HCT116 (cell line): ENCODE measurements around the gene PRSS2. TPM values are rescaled to one million over a fixed set of nuclear protein-coding genes. Genes with fewer than 3 reads are reported as not detected.

Source experiments
- ATAC-seq: fragments of 200-7000 bp; cut with Tn5 transposase; 2 replicates; pipeline ENCODE4 v1.9.1; 2020; ENCODE audit warnings: mild to moderate bottlenecking, moderate library complexity
- BruUV-seq: library from RNA; stranded (reverse); fragments of 400-500 nt; replicated peaks from 2 replicates; lab custom pipeline; 2021; lab: Mats Ljungman, UMichigan
- CTCF ChIA-PET: fragments of 300-600 bp; sonication (Branson Sonifier 250); formaldehyde crosslinking; loops from one replicate; lab custom pipeline; 2021; ENCODE audit warnings: antibody characterized with exemption; lab: Charles Lee
- POLR2A ChIA-PET: fragments of 300-600, 350-600 bp; sonication (Branson Sonifier 250); formaldehyde crosslinking; loops from one replicate; lab custom pipeline; 2021; ENCODE audit warnings: antibody characterized with exemption; lab: Charles Lee
- RAD21 ChIA-PET, 2 experiments: fragments of 300-600 bp; sonication (Branson Sonifier 250); formaldehyde crosslinking; loops; one replicate each; lab custom pipeline; 2023; ENCODE audit warnings: low total read pairs in 2 of 2; ENCODE audit not compliant: uncharacterized antibody in 2 of 2, unreplicated experiment in 2 of 2, low non-redundant PET in 1 of 2; lab: Charles Lee
- DNase-seq: peaks from one replicate; pipeline ENCODE4 v3.0.0-alpha.2; 2010; ENCODE audit warnings: low read depth, low spot score
- H2AFZ ChIP-seq: fragments of 200-600 bp; shearing (Covaris generic), sonication (generic); 2 replicates; pipeline ENCODE4 v1.6.1; 2017; ENCODE audit warnings: low read depth, mixed run types, mixed read lengths, antibody characterized with exemption, low read length; ENCODE audit not compliant: poor library complexity, severe bottlenecking
- H3K27ac ChIP-seq: 2 replicates; pipeline ENCODE4 v1.5.1; 2012; ENCODE audit warnings: low read depth, low read length
- H3K27me3 ChIP-seq: fragments of 200-600 bp; sonication (generic); 2 replicates; pipeline ENCODE4 v1.6.1; 2016; ENCODE audit warnings: mixed run types, low read length, mixed read lengths; ENCODE audit not compliant: insufficient read depth
- H3K36me3 ChIP-seq, 2 experiments: fragments of 200-500 bp in 1 of 2; fragments of 200-600 bp in 1 of 2; sonication (Bioruptor generic) in 1 of 2; sonication (generic) in 1 of 2; 2 replicates each; pipeline versions ENCODE4 v1.5.1 to v1.6.1; 2014 to 2016; ENCODE audit warnings: low read length in 2 of 2, inconsistent platforms in 1 of 2, mixed read lengths in 1 of 2, mixed run types in 1 of 2; ENCODE audit not compliant: insufficient read depth in 2 of 2, control insufficient read depth in 1 of 2
- H3K4me1 ChIP-seq, 2 experiments: fragments of 200-600 bp in 1 of 2; sonication (generic) in 1 of 2; 2 replicates each; pipeline versions ENCODE4 v1.5.1 to v1.6.1; 2012 to 2017; ENCODE audit warnings: low read length in 2 of 2, inconsistent platforms in 1 of 2, mild to moderate bottlenecking in 1 of 2, mixed read lengths in 1 of 2, mixed run types in 1 of 2, moderate library complexity in 1 of 2; ENCODE audit not compliant: insufficient read depth in 2 of 2, control insufficient read depth in 1 of 2
- H3K4me2 ChIP-seq: fragments of 200-600 bp; sonication (generic); 2 replicates; pipeline ENCODE4 v1.6.1; 2017; ENCODE audit warnings: mixed run types, low read length, mixed read lengths
- H3K4me3 ChIP-seq, 2 experiments: fragments of 200-600 bp in 1 of 2; sonication (generic) in 1 of 2; replicated peaks in 1 of 2; 2 replicates each; pipeline ENCODE4 v1.5.1; 2011 to 2016; ENCODE audit warnings: low read length in 2 of 2, control low read depth in 1 of 2, low read depth in 1 of 2, mild to moderate bottlenecking in 1 of 2, mixed read lengths in 1 of 2, mixed run types in 1 of 2
- H3K79me2 ChIP-seq: fragments of 200-600 bp; sonication (generic); 2 replicates; pipeline ENCODE4 v1.6.1; 2017; ENCODE audit warnings: mild to moderate bottlenecking, mixed run types, low read length, moderate library complexity, mixed read lengths; ENCODE audit not compliant: insufficient read depth
- H3K9ac ChIP-seq: fragments of 200-600 bp; sonication (generic); 2 replicates; pipeline ENCODE4 v1.6.1; 2016; ENCODE audit warnings: low read length, mixed read lengths
- H3K9me2 ChIP-seq: fragments of 200-600 bp; sonication (generic), shearing (Covaris generic); 2 replicates; pipeline ENCODE4 v1.6.1; 2017; ENCODE audit warnings: mixed run types, mild to moderate bottlenecking, moderate library complexity; ENCODE audit not compliant: insufficient read depth
- H3K9me3 ChIP-seq, 2 experiments: fragments of 200-500 bp in 1 of 2; fragments of 200-600 bp in 1 of 2; sonication (Bioruptor generic) in 1 of 2; sonication (generic) in 1 of 2; 2 replicates each; pipeline ENCODE4 v1.6.1; 2014 to 2017; ENCODE audit warnings: low read length in 2 of 2, mixed read lengths in 2 of 2, inconsistent platforms in 1 of 2, low read depth in 1 of 2, mild to moderate bottlenecking in 1 of 2, mixed run types in 1 of 2, moderate library complexity in 1 of 2; ENCODE audit not compliant: control insufficient read depth in 1 of 2, insufficient read depth in 1 of 2
- H4K20me1 ChIP-seq: fragments of 200-600 bp; sonication (generic), shearing (Covaris generic); 2 replicates; pipeline ENCODE4 v1.6.1; 2017; ENCODE audit warnings: mixed run types, mild to moderate bottlenecking, moderate library complexity; ENCODE audit not compliant: insufficient read depth
- CBX3 ChIP-seq: IDR thresholded peaks from 2 replicates; pipeline ENCODE4 v1.6.1; 2012; ENCODE audit warnings: low read depth
- EZH2 ChIP-seq: fragments of 200-600 bp; sonication (generic); IDR thresholded peaks from 2 replicates; pipeline ENCODE4 v1.6.1; 2017; ENCODE audit warnings: antibody characterized with exemption, mixed run types
- JUND ChIP-seq: IDR thresholded peaks from 2 replicates; pipeline ENCODE4 v1.6.1; 2012
- SP1 ChIP-seq: IDR thresholded peaks from 2 replicates; pipeline ENCODE4 v1.6.1; 2012; ENCODE audit warnings: low read depth
- TCF7L2 ChIP-seq: IDR thresholded peaks from 2 replicates; pipeline ENCODE4 v1.7.0; 2011; ENCODE audit warnings: borderline replicate concordance, inconsistent platforms; ENCODE audit not compliant: insufficient read depth, insufficient read length; ENCODE audit errors: extremely low read depth
- intact Hi-C: fragments of 100-400 bp; cut with micrococcal nuclease; formaldehyde crosslinking; loops from 2 replicates; pipeline ENCODE4 v1.10.0; 2022
- total RNA-seq: library from RNA; stranded (reverse); gene quantifications from one replicate; pipeline ENCODE4 v1.2.1, GENCODE V29; 2021; ENCODE audit not compliant: unreplicated experiment
- TF ChIP-seq, protein P1 (sequence below), 3 experiments: fragments of 200-600 bp in 1 of 3; sonication (generic) in 1 of 3; IDR thresholded peaks in 2 of 3; conservative IDR thresholded peaks in 1 of 3; 2 replicates each; pipeline ENCODE4 v1.5.1; 2012 to 2017; ENCODE audit warnings: low read depth in 2 of 3, low read length in 2 of 3, antibody characterized with exemption in 1 of 3, borderline replicate concordance in 1 of 3, control low read depth in 1 of 3, mild to moderate bottlenecking in 1 of 3, mixed read lengths in 1 of 3, mixed run types in 1 of 3, moderate library complexity in 1 of 3; ENCODE audit not compliant: insufficient read depth in 1 of 3
- TF ChIP-seq, protein P2 (sequence below): IDR thresholded peaks from 2 replicates; pipeline ENCODE4 v1.6.1; 2012
- TF ChIP-seq, protein P3 (sequence below): IDR thresholded peaks from 2 replicates; pipeline ENCODE4 v1.6.1; 2011; ENCODE audit warnings: mild to moderate bottlenecking, low read length, moderate library complexity; ENCODE audit not compliant: insufficient replicate concordance; ENCODE audit errors: extremely low read depth

The PRSS2 gene
- total RNA-seq, 1 experiment from 2014 or later: 36.8 TPM

DNA sequence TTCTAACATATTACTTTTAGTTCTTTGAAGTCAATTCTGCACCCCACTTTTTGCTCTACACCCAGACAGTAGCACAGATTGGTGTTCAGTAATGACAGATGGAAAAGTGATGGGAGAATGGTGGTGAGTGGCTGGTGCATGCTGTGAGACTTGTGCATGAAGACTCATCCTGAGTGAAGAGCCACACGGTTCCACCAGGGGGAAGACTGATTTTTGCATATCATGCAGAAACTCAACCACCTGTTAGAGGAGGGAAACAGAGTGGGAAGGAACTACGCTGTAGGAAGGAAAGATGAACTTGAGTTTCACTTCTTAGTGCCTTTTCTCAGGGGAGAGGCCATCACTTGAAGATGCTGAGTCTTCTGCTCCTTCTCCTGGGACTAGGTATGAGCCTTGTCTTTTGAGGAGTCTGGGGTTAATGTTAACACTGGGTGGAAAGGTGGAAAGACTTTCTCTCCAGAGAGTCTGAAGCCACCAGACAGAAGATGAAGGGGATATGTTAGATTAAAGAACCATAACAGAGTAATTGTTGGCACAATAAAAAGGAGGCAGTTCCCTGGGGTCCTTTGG, 30.8 kb upstream of the PRSS2 start:
- ChIA-PET CTCF (no interaction called here), POLR2A (no interaction called here), RAD21 (no interaction called here)
- Histone ChIP-seq H3K4me2 (no peak overlapping the region), H3K4me3 (no peak overlapping the region), H2AFZ (no peak overlapping the region), H3K27ac (no peak overlapping the region), H3K4me1 (no peaks in the 10 kb centered on the region), H3K9ac (no peak overlapping the region), H4K20me1 (no peaks in the 10 kb centered on the region), H3K27me3 (peaks cover 25% of the 10 kb centered on the region; the same call in 1 of the 2 replicates), H3K9me3 (no peaks in the 10 kb centered on the region), H3K36me3 (no peaks in the 10 kb centered on the region), H3K9me2 (no peaks in the 10 kb centered on the region), H3K79me2 (no peaks in the 10 kb centered on the region)
- peak; percentile 57; the same call in 1 of the 2 replicates for ATAC-seq
- intact Hi-C loops: no loop called here
- BruUV-seq: no TSS peak
- peak; percentile 1 for DNase-seq
- TF ChIP-seq, protein P1, sequence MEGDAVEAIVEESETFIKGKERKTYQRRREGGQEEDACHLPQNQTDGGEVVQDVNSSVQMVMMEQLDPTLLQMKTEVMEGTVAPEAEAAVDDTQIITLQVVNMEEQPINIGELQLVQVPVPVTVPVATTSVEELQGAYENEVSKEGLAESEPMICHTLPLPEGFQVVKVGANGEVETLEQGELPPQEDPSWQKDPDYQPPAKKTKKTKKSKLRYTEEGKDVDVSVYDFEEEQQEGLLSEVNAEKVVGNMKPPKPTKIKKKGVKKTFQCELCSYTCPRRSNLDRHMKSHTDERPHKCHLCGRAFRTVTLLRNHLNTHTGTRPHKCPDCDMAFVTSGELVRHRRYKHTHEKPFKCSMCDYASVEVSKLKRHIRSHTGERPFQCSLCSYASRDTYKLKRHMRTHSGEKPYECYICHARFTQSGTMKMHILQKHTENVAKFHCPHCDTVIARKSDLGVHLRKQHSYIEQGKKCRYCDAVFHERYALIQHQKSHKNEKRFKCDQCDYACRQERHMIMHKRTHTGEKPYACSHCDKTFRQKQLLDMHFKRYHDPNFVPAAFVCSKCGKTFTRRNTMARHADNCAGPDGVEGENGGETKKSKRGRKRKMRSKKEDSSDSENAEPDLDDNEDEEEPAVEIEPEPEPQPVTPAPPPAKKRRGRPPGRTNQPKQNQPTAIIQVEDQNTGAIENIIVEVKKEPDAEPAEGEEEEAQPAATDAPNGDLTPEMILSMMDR (IDR thresholded peaks at IDR 0.05 in 2 of 3, conservative IDR thresholded peaks at IDR 0.05 in 1 of 3; ENCODE audit: borderline replicate concordance in 1 of 3, insufficient read depth in 1 of 3, low read depth in 2 of 3, low read length in 2 of 3): 0 out of 6 replicates have a peak, but pooled peaks of 1 of the 3 experiments have one; percentile 14
- TF ChIP-seq, protein P2, sequence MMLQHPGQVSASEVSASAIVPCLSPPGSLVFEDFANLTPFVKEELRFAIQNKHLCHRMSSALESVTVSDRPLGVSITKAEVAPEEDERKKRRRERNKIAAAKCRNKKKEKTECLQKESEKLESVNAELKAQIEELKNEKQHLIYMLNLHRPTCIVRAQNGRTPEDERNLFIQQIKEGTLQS: no peak
- no peak for TF ChIP-seq SP1
- TF ChIP-seq JUND: no peak
- TF ChIP-seq, all 23 proteins: peak for 1

DNA sequence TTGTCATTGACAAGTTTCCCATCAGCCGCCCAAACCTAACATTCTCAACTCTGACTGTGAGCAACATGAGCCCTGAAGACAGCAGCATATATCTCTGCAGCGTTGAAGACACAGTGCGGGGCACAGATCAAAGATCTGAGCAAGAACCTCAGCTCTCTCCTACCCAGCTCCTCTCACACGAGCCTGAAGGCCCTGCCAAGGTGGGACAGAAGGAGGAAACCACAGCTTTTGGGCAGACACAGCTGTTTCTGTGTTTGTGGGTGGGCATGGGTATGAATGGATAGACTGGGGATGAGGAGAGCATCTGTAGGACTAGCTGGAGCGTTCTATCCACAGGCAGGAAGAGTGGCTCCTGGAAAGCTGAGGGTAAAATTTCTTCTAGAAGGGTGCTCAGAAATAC, 30.0 kb upstream of the PRSS2 start:
- H3K27ac ChIP-seq: no peak overlapping the region
- intact Hi-C loops: no loop called here
- H3K27me3 ChIP-seq: peaks cover 25% of the 10 kb centered on the region; the same call in 1 of the 2 replicates
- no peaks in the 10 kb centered on the region for H3K9me3 ChIP-seq
- ChIA-PET RAD21 (no interaction called here), POLR2A (no interaction called here), CTCF (no interaction called here)
- DNase-seq (no peak), ATAC-seq (no peak)
- H3K36me3 ChIP-seq: no peaks in the 10 kb centered on the region
- H3K79me2 ChIP-seq: no peaks in the 10 kb centered on the region
- H2AFZ ChIP-seq: no peak overlapping the region
- BruUV-seq: no TSS peak
- H3K4me1 ChIP-seq: no peaks in the 10 kb centered on the region
- no peak overlapping the region for H3K4me3 ChIP-seq
- no peaks in the 10 kb centered on the region for H3K9me2 ChIP-seq
- H3K4me2 ChIP-seq: no peak overlapping the region
- H3K9ac ChIP-seq: no peak overlapping the region
- no peaks in the 10 kb centered on the region for H4K20me1 ChIP-seq
- TF ChIP-seq, protein P1 (IDR thresholded peaks at IDR 0.05 in 2 of 3, conservative IDR thresholded peaks at IDR 0.05 in 1 of 3; ENCODE audit: borderline replicate concordance in 1 of 3, insufficient read depth in 1 of 3, low read depth in 2 of 3, low read length in 2 of 3): no peak
- TF ChIP-seq TCF7L2 (no peak), EZH2 (no peak), CBX3 (no peak)
- TF ChIP-seq, protein P3, sequence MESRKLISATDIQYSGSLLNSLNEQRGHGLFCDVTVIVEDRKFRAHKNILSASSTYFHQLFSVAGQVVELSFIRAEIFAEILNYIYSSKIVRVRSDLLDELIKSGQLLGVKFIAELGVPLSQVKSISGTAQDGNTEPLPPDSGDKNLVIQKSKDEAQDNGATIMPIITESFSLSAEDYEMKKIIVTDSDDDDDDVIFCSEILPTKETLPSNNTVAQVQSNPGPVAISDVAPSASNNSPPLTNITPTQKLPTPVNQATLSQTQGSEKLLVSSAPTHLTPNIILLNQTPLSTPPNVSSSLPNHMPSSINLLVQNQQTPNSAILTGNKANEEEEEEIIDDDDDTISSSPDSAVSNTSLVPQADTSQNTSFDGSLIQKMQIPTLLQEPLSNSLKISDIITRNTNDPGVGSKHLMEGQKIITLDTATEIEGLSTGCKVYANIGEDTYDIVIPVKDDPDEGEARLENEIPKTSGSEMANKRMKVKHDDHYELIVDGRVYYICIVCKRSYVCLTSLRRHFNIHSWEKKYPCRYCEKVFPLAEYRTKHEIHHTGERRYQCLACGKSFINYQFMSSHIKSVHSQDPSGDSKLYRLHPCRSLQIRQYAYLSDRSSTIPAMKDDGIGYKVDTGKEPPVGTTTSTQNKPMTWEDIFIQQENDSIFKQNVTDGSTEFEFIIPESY: no peak
